ENCODE measurements around the gene MAP2. TPM values are rescaled to one million over a fixed set of nuclear protein-coding genes. Genes with fewer than 3 reads are reported as not detected.

The MAP2 gene
- total RNA-seq, 2 donors from 2014 or later: 1.6 to 2.1 TPM

GRCh38 chr2:209517436-209517835, 93.6 kb downstream of the MAP2 start:
- intact Hi-C loops (cut with DNase I, micrococcal nuclease): no loop called here
- ATAC-seq (no peak), DNase-seq (no peak)

DNA sequence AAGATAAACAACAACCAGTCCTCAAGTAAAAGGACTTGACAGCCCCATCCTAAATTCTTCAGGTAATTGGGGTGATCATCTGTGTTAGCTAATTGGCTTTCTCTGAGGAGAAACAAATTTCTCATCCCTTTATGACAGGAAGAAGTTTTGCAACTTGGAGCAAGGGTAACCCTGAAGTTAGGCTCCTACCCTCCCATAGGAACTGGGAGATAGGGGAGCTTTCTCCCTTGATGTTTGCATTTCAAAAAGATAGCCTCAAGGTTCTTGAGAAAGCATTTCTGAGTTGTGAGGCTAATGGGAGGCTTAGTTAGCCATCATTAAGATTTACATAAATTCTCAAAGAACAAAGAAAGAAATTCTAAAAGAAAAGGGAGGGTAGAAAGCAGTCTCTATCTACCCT, 95.4 kb downstream of the MAP2 start:
- intact Hi-C loops (cut with DNase I, micrococcal nuclease): no loop called here
- ATAC-seq (no peak), DNase-seq (no peak)

GRCh38 chr2:209519906-209520305, 96.1 kb downstream of the MAP2 start:
- DNase-seq: no peak
- intact Hi-C loops (cut with DNase I, micrococcal nuclease): no loop called here
- ATAC-seq: no peak

DNA sequence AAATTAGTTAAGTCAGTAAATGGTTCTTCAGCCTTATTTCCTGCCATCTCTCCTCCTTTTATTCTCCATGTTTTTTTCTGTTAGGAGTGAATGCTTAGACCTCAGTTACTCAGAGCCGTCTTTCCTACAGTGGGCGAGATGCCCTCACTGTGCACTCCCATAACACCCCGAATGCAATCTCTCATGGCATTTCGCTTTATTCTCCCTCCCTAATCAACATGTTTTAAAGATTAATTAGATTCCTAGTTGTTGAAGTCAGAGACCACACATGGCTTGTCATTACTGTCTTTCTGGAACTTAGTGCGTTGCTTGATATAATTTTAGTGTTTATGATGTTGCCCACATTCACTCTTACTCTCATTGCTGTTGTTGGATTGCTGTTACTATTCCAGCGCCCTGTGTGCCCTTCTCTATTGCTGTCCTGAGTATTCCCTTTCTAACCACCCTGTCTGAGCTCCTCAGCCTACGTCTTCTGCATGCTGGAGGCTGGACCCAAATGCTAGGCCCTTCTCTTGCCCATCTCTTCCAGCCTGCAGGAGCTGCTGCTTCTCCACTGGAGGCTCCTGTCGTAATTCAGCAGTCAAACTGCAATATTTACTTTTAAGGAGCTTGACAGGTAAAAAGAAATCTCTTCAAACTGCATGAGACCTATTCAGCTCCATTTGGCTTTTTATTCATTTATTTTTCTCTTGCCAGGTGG, 99.3 kb downstream of the MAP2 start:
- DNase-seq (no peak), ATAC-seq (no peak)
- intact Hi-C loops (cut with DNase I, micrococcal nuclease): no loop called here

DNA sequence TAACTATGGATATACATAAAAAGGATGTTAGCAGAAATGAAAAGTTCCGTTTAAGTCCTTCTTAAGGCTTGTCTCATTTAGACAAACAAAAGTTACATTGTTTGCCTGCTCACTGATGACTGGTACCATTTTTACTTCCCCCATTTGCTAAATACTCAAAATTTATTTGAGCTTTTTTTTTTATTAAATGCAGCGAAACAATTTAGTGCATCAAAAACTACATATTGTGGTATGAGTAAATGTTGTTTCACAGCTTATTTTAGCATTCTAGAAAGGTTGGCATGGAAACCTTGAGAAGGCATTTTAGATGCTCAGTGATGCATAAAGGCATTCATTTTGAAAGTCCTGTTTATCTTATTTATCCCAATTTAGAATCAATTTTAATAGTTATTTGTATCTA, 100.0 kb downstream of the MAP2 start:
- DNase-seq (no peak), ATAC-seq (no peak)
- intact Hi-C loops (cut with DNase I, micrococcal nuclease): no loop called here

GRCh38 chr2:209525331-209525730, 101.5 kb downstream of the MAP2 start:
- intact Hi-C loops (cut with DNase I, micrococcal nuclease): no loop called here
- no peak for DNase-seq
- ATAC-seq: no peak

DNA sequence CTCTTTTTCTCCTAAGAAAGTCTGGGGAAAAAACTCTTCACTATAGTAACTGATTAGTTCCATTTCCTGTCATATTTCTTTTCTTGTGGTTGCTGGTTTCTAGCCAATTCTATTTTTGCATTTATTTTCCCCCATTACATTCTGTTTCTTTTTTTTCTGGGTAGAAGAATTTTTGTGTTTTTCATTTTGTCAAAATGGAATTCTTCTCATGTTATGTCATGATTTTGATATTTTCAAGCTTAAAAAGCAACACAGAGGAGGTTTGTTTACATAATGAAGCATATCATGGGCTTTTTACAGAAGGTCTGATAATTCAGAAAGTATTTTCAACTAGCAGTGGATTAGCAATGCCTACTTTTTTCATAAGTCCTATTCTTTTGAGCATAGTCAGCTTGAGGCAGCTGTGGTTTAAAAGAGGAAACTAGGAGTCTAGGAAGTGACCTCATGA, 102.0 kb downstream of the MAP2 start:
- ATAC-seq: no peak
- intact Hi-C loops (cut with DNase I, micrococcal nuclease): no loop called here
- DNase-seq: no peak

GRCh38 chr2:209526561-209526960, 102.7 kb downstream of the MAP2 start:
- intact Hi-C loops (cut with DNase I, micrococcal nuclease): no loop called here
- no peak for DNase-seq
- ATAC-seq: no peak

GRCh38 chr2:209529579-209529978, 105.7 kb downstream of the MAP2 start:
- no peak for ATAC-seq

GRCh38 chr2:209532321-209532720, 108.5 kb downstream of the MAP2 start:
- DNase-seq (no peak), ATAC-seq (no peak)
- intact Hi-C loops (cut with DNase I, micrococcal nuclease): loop anchor here in 1 of 2 donors (10.0 kb wide), 1 partner anchor 98 kb away; no protein-coding TSS in a partner anchor

More at GRCh38 chr2:209529579-209529978, 105.7 kb downstream of the MAP2 start:
- DNase-seq: no peak
- intact Hi-C loops (cut with DNase I, micrococcal nuclease): no loop called here

GRCh38 chr2:209533391-209533790, 109.5 kb downstream of the MAP2 start:
- ATAC-seq (no peak), DNase-seq (no peak)
- intact Hi-C loops (cut with DNase I, micrococcal nuclease): loop anchor here in 1 of 2 donors (10.0 kb wide), 1 partner anchor 99 kb away; no protein-coding TSS in a partner anchor

DNA sequence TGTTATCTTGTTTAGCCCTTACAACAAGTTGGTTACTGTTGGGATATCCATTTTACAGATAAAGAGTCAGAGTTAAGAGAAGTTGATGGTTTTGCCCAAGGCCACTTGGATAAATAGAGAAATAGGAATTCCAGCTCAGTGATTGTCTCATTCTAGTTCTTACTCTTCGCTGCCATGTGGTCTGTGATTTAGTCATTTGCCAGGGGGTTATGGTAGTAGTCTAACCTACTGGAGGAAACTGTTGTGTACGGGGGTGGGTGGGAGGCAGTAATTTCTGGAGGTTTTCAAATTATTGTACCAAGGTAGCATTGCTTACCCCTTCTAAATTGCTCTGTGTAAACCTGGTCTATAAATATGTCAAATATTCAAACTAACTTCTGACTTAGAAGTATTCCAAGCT, 110.4 kb downstream of the MAP2 start:
- ATAC-seq (no peak), DNase-seq (no peak)
- intact Hi-C loops (cut with DNase I, micrococcal nuclease): loop anchor here in 1 of 2 donors (10.0 kb wide), 1 partner anchor 99 kb away; no protein-coding TSS in a partner anchor

- intact Hi-C loops (cut with DNase I, micrococcal nuclease): loop anchor here in 1 of 2 donors (10.0 kb wide), 1 partner anchor 102 kb away; no protein-coding TSS in a partner anchor
- ATAC-seq (no peak), DNase-seq (no peak)
Observed at GRCh38 chr2:209536363-209536762, 112.5 kb downstream of the MAP2 start.

DNA sequence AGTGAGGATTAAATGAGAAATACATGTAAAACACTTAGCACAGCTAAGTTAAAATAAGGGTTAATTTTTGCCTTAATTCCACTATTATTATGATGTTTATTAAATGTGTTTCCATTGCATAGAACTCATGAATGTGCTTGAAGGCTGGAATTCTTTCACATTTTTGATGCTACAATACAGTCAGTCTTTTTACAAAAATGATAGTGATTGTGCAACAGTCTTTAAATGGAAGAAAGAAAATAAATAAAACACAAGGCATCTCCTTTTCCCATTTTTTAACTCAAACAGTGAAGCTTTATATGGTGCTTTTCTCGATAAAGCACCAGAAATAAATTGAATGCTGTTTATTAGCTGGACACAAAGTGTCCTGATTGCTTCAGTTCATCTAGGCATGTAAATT, 123.9 kb downstream of the MAP2 start:
- intact Hi-C loops (cut with DNase I, micrococcal nuclease): no loop called here
- ATAC-seq (no peak), DNase-seq (no peak)

- DNase-seq (no peak), ATAC-seq (no peak)
- intact Hi-C loops (cut with DNase I, micrococcal nuclease): no loop called here
Observed at GRCh38 chr2:209549589-209549988, 125.7 kb downstream of the MAP2 start.

DNA sequence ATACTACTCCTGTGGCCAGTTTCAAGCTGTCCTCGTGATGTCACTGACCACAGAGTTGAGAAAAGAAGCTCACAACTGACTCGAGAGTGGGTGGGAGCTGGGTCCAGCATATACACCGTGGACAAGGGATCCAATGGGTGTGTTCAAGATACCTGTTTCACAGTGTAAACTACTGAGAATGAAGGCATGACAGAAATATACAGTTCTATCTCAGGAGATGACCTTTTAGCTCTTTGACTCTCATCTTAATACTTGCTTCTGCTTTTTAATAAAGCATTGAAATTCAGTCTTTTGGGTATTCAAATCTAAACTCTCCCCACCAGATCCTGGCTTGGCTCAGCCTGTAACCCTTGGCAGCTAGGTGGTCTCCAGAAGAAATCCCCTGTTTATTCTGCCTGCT, 130.1 kb downstream of the MAP2 start:
- no peak for DNase-seq
- intact Hi-C loops (cut with DNase I, micrococcal nuclease): no loop called here
- no peak for ATAC-seq

GRCh38 chr2:209556354-209556961, 132.6 kb downstream of the MAP2 start:
- intact Hi-C loops (cut with DNase I, micrococcal nuclease): no loop called here

GRCh38 chr2:209560911-209561310, 137.1 kb downstream of the MAP2 start:
- DNase-seq (no peak), ATAC-seq (no peak)
- intact Hi-C loops (cut with DNase I, micrococcal nuclease): loop anchor here in 1 of 2 donors (5.0 kb wide), 1 partner anchor 101 kb away; no protein-coding TSS in a partner anchor

More at GRCh38 chr2:209556354-209556961, 132.6 kb downstream of the MAP2 start:
- DNase-seq: no peak
- no peak for ATAC-seq

GRCh38 chr2:209563453-209563852, 139.6 kb downstream of the MAP2 start:
- DNase-seq (no peak), ATAC-seq (no peak)
- intact Hi-C loops (cut with DNase I, micrococcal nuclease): loop anchor here in 1 of 2 donors (5.0 kb wide), 1 partner anchor 99 kb away; no protein-coding TSS in a partner anchor

- ATAC-seq (no peak), DNase-seq (no peak)
- intact Hi-C loops (cut with DNase I, micrococcal nuclease): loop anchor here in 1 of 2 donors (5.0 kb wide), 1 partner anchor 97 kb away; no protein-coding TSS in a partner anchor
Observed at GRCh38 chr2:209564816-209565215, 141.0 kb downstream of the MAP2 start.

Measured in left colon (tissue), 2 donors.